HEK293 (cell line): ENCODE results near the gene ANKRD11.

ENCODE experiments used
- EGR2 ChIP-seq: fragments of 450-650 bp; formaldehyde crosslinking; IDR thresholded peaks from 2 replicates; pipeline ENCODE4 v1.5.1; 2016; ENCODE audit warnings: low read depth, missing biosample characterization, missing genetic modification characterization
- IKZF3 ChIP-seq: fragments of 450-650 bp; IDR thresholded peaks from 2 replicates; pipeline ENCODE4 v1.5.0; 2018; ENCODE audit warnings: missing biosample characterization, mild to moderate bottlenecking, missing genetic modification characterization, moderate library complexity
- SP3 ChIP-seq: fragments of 450-650 bp; formaldehyde crosslinking; IDR thresholded peaks from 2 replicates; pipeline ENCODE4 v1.5.1; 2016; ENCODE audit warnings: missing biosample characterization, missing genetic modification characterization
- TCF7L2 ChIP-seq: IDR thresholded peaks from 2 replicates; pipeline ENCODE4 v1.6.1; 2011; ENCODE audit warnings: low read depth, mild to moderate bottlenecking, inconsistent platforms, low read length, moderate library complexity, borderline replicate concordance
- ZBTB17 ChIP-seq: fragments of 450-650 bp; formaldehyde crosslinking; IDR thresholded peaks from 2 replicates; pipeline ENCODE4 v1.5.1; 2016; ENCODE audit warnings: missing biosample characterization, missing genetic modification characterization
- ZBTB44 ChIP-seq: fragments of 450-650 bp; IDR thresholded peaks from 2 replicates; pipeline ENCODE4 v1.5.1; 2018; ENCODE audit warnings: missing biosample characterization, mild to moderate bottlenecking, missing genetic modification characterization
- ZNF148 ChIP-seq: fragments of 450-650 bp; formaldehyde crosslinking; IDR thresholded peaks from 2 replicates; pipeline ENCODE4 v1.5.0; 2017; ENCODE audit warnings: missing biosample characterization, missing genetic modification characterization, borderline replicate concordance
- ZNF202 ChIP-seq: fragments of 450-650 bp; formaldehyde crosslinking; IDR thresholded peaks from 2 replicates; pipeline ENCODE4 v1.5.1; 2016; ENCODE audit warnings: missing biosample characterization, missing genetic modification characterization, borderline replicate concordance
- ZNF23 ChIP-seq: fragments of 450-650 bp; formaldehyde crosslinking; IDR thresholded peaks from 2 replicates; pipeline ENCODE4 v1.5.1; 2016; ENCODE audit warnings: missing biosample characterization, missing genetic modification characterization, borderline replicate concordance
- ZNF280D ChIP-seq: fragments of 450-650 bp; formaldehyde crosslinking; IDR thresholded peaks from 2 replicates; pipeline ENCODE4 v1.5.1; 2016; ENCODE audit warnings: missing biosample characterization, missing genetic modification characterization
- ZNF394 ChIP-seq: fragments of 450-650 bp; formaldehyde crosslinking; IDR thresholded peaks from 2 replicates; pipeline ENCODE4 v1.5.1; 2016; ENCODE audit warnings: missing biosample characterization, missing genetic modification characterization, mild to moderate bottlenecking, moderate library complexity, borderline replicate concordance
- ZNF398 ChIP-seq: fragments of 450-650 bp; formaldehyde crosslinking; IDR thresholded peaks from 2 replicates; pipeline ENCODE4 v1.5.1; 2017; ENCODE audit warnings: missing biosample characterization, missing genetic modification characterization
- ZNF549 ChIP-seq: fragments of 450-650 bp; IDR thresholded peaks from 2 replicates; pipeline ENCODE4 v1.5.1; 2018; ENCODE audit warnings: missing biosample characterization, missing genetic modification characterization, mild to moderate bottlenecking, inconsistent platforms, moderate library complexity
- ZNF558 ChIP-seq: fragments of 450-650 bp; formaldehyde crosslinking; IDR thresholded peaks from 2 replicates; pipeline ENCODE4 v1.5.1; 2016; ENCODE audit warnings: missing biosample characterization, missing genetic modification characterization
- ZNF561 ChIP-seq: fragments of 450-650 bp; IDR thresholded peaks from 2 replicates; pipeline ENCODE4 v1.5.1; 2018; ENCODE audit warnings: missing biosample characterization, missing genetic modification characterization, borderline replicate concordance
- ZNF600 ChIP-seq: fragments of 450-650 bp; formaldehyde crosslinking; IDR thresholded peaks from 2 replicates; pipeline ENCODE4 v1.5.1; 2016; ENCODE audit warnings: missing biosample characterization, missing genetic modification characterization
- ZNF645 ChIP-seq: fragments of 450-650 bp; formaldehyde crosslinking; IDR thresholded peaks from 2 replicates; pipeline ENCODE4; 2016; ENCODE audit warnings: missing biosample characterization, missing genetic modification characterization
- ZNF660 ChIP-seq: fragments of 450-650 bp; IDR thresholded peaks from 2 replicates; pipeline ENCODE4 v1.5.1; 2018; ENCODE audit warnings: missing biosample characterization, mild to moderate bottlenecking, missing genetic modification characterization
- ZNF670 ChIP-seq: fragments of 450-650 bp; formaldehyde crosslinking; IDR thresholded peaks from 2 replicates; pipeline ENCODE4 v1.5.1; 2016; ENCODE audit warnings: missing biosample characterization, missing genetic modification characterization, low read depth

The ANKRD11 gene

GRCh38 chr16:89395150-89396142 is 94.9 kb downstream of the ANKRD11 start (continued):
- TF ChIP-seq ZNF398 (tag by site-specific recombination) (0 out of 2 replicates have a peak, but pooled peaks have one; percentile 43), SP3 (tag by site-specific recombination) (no peak), ZNF280D (tag by site-specific recombination) (no peak), ZNF600 (tag by site-specific recombination) (peak; percentile 99), ZBTB44 (tag by site-specific recombination) (peak; percentile 94), ZBTB17 (tag by site-specific recombination) (peak; percentile 87), ZNF561 (no peak), ZNF558 (tag by site-specific recombination) (peak; percentile 12; the same call in 1 of the 2 replicates), ZNF148 (no peak), ZNF23 (tag by site-specific recombination) (no peak), ZNF645 (no peak), ZNF670 (tag by site-specific recombination) (no peak), ZNF202 (tag by site-specific recombination) (no peak), ZNF394 (tag by site-specific recombination) (peak; percentile 66; the same call in 1 of the 2 replicates), EGR2 (tag by site-specific recombination) (no peak), TCF7L2 (peak; percentile 53; the same call in 1 of the 2 replicates), ZNF549 (tag by site-specific recombination) (no peak), IKZF3 (tag by site-specific recombination) (0 out of 2 replicates have a peak, but pooled peaks have one; percentile 34), ZNF660 (peak; percentile 80; the same call in 1 of the 2 replicates)
